AG04449 (cell line): ENCODE results near the gene HEXA.

ENCODE experiments used
- CTCF ChIA-PET: fragments of 350-600 bp; formaldehyde crosslinking; extraction: SDS; loops from one replicate; lab custom pipeline; 2021; ENCODE audit warnings: antibody characterized with exemption; lab: Yijun Ruan, JAX
- POLR2A ChIA-PET: fragments of 400-600, 350-600 bp; formaldehyde crosslinking; extraction: SDS; loops from one replicate; lab custom pipeline; 2020; ENCODE audit warnings: antibody characterized with exemption, inconsistent platforms; lab: Yijun Ruan, JAX
- DNase-seq: peaks from one replicate; pipeline ENCODE4 v3.0.0-alpha.2; 2010; ENCODE audit warnings: low read depth, low spot score
- H3K4me3 ChIP-seq: 2 replicates; pipeline ENCODE4 v1.5.1; 2011; ENCODE audit warnings: low read depth, mild to moderate bottlenecking, control low read depth, low read length
- TF ChIP-seq, protein P1 (sequence below): IDR thresholded peaks from one replicate; pipeline ENCODE4 v1.5.1; 2011; ENCODE audit warnings: mild to moderate bottlenecking, moderate library complexity, low read length, control low read depth, inconsistent platforms; ENCODE audit not compliant: insufficient read depth; ENCODE audit errors: missing control alignments

The HEXA gene

GRCh38 chr15:72411544-72411943 is 35.7 kb upstream of the HEXA start:
- ChIA-PET CTCF (no interaction called here), POLR2A (no interaction called here)
- TF ChIP-seq, protein P1, sequence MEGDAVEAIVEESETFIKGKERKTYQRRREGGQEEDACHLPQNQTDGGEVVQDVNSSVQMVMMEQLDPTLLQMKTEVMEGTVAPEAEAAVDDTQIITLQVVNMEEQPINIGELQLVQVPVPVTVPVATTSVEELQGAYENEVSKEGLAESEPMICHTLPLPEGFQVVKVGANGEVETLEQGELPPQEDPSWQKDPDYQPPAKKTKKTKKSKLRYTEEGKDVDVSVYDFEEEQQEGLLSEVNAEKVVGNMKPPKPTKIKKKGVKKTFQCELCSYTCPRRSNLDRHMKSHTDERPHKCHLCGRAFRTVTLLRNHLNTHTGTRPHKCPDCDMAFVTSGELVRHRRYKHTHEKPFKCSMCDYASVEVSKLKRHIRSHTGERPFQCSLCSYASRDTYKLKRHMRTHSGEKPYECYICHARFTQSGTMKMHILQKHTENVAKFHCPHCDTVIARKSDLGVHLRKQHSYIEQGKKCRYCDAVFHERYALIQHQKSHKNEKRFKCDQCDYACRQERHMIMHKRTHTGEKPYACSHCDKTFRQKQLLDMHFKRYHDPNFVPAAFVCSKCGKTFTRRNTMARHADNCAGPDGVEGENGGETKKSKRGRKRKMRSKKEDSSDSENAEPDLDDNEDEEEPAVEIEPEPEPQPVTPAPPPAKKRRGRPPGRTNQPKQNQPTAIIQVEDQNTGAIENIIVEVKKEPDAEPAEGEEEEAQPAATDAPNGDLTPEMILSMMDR: no peak
- H3K4me3 ChIP-seq: no peak overlapping the region
- no peak for DNase-seq

DNA sequence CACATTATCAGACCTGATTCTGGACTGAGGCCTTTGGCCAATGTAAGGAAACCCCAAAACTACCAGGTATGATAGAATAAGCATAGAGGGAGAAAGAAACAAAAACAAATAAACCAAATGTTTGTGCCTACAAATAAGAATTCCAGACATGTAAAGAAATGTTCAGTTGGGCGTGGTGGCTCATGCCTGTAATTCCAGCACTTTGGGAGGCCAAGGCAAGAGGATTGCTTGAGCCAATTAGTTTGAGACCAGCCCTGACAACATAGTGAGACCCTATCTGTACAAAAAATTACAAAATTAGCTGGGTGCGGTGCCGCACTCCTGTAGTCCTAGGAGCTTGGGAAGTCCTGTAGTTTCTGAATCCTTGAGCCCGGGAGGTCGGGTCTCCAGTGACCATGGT is 35.3 kb upstream of the HEXA start:
- TF ChIP-seq, protein P1: no peak
- ChIA-PET CTCF (no interaction called here), POLR2A (no interaction called here)
- no peak for DNase-seq
- no peak overlapping the region for H3K4me3 ChIP-seq

- no peak for DNase-seq
- no peak overlapping the region for H3K4me3 ChIP-seq
- ChIA-PET CTCF (no interaction called here), POLR2A (no interaction called here)
- TF ChIP-seq, protein P1: no peak
Observed at GRCh38 chr15:72406936-72407335, 31.1 kb upstream of the HEXA start.

DNA sequence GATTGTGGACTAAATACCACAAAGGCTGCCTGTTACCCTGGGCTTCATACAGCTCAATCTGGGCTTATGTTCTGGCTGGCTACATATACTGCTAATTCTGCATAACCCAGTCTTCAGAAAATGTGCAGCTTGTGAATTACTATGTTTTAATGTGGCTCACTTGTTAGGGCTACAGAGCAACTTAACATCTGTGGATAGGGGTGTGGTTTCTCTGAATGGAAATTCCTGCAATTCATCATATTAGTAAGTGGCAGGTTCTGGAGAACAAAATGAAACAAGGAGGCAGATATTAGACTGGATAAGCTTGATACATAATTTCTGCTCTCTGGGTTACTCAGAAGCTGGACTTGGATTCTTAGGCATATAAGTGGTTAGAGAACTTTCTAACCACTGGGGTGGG is 29.0 kb upstream of the HEXA start:
- DNase-seq: no peak
- ChIA-PET POLR2A (no interaction called here), CTCF (no interaction called here)
- TF ChIP-seq, protein P1: no peak
- H3K4me3 ChIP-seq: no peak overlapping the region

GRCh38 chr15:72404356-72404755 is 28.5 kb upstream of the HEXA start:
- TF ChIP-seq, protein P1: no peak
- H3K4me3 ChIP-seq: no peak overlapping the region
- no peak for DNase-seq
- CTCF ChIA-PET: no interaction called here
- POLR2A ChIA-PET: no interaction called here

GRCh38 chr15:72402726-72403125 is 26.9 kb upstream of the HEXA start:
- TF ChIP-seq, protein P1: no peak
- no peak overlapping the region for H3K4me3 ChIP-seq
- ChIA-PET CTCF (no interaction called here), POLR2A (no interaction called here)
- DNase-seq: no peak
